Subcutaneous adipose tissue (tissue), 4 donors: Measurements from ENCODE around the gene NEURL1. TPM values are rescaled to one million over a fixed set of nuclear protein-coding genes. Genes with fewer than 3 reads are reported as not detected.

Experiments
- total RNA-seq, 4 donors: library from RNA; depleted of rRNA; stranded (reverse); fragments of >200 nt; gene quantifications; one replicate each; pipeline ENCODE4 v1.1.0, GENCODE V29; 2016
- TF ChIP-seq, protein P1 (sequence below): fragments of 450-650 bp; IDR thresholded peaks from one replicate; pipeline ENCODE4 v1.5.1; 2016; ENCODE audit warnings: low read depth, mild to moderate bottlenecking, control low read depth, antibody characterized with exemption, moderate library complexity

NEURL1 gene
- total RNA-seq, 4 donors from 2014 or later, result not detected

DNA sequence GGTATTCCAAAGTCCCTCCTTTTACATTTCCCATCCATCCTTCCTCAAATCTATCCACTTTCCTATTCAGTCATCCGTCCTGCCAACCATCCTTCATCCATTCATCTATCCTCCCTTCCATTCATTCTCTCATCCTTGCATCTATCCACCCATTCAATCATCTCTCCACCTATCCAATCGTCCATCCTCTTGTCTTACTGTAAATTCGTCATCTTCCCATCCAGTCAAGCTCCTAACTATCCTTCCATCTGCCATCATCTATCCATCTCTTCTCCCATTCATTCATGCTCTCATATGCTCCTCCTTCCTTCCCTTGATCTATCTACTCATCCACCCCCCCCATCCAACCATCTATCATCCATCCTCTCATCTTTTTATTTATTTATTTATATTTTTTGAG lies 19.4 kb upstream of the NEURL1 start:
- TF ChIP-seq, protein P1, sequence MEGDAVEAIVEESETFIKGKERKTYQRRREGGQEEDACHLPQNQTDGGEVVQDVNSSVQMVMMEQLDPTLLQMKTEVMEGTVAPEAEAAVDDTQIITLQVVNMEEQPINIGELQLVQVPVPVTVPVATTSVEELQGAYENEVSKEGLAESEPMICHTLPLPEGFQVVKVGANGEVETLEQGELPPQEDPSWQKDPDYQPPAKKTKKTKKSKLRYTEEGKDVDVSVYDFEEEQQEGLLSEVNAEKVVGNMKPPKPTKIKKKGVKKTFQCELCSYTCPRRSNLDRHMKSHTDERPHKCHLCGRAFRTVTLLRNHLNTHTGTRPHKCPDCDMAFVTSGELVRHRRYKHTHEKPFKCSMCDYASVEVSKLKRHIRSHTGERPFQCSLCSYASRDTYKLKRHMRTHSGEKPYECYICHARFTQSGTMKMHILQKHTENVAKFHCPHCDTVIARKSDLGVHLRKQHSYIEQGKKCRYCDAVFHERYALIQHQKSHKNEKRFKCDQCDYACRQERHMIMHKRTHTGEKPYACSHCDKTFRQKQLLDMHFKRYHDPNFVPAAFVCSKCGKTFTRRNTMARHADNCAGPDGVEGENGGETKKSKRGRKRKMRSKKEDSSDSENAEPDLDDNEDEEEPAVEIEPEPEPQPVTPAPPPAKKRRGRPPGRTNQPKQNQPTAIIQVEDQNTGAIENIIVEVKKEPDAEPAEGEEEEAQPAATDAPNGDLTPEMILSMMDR, result no peak

DNA sequence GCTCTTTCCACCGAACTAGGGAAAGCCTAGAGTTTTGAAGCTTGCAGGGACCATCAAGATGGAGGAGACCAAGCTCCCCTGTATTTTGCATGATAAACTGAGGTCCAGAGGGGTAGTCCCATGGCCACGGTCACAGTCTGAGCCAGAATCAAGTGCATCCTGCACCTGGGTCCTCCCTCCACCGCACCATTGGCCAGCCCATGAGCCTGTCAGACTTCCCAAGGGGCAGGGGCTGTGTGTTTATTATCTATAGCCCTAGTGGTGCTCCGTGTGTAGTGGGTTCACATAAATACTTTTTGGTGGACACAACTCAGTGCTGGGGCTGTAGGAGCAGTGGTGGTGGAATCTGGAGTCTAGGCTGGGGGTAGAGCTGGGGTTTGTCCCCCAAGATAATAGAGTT lies 18.1 kb upstream of the NEURL1 start:
- TF ChIP-seq, protein P1, result no peak

DNA sequence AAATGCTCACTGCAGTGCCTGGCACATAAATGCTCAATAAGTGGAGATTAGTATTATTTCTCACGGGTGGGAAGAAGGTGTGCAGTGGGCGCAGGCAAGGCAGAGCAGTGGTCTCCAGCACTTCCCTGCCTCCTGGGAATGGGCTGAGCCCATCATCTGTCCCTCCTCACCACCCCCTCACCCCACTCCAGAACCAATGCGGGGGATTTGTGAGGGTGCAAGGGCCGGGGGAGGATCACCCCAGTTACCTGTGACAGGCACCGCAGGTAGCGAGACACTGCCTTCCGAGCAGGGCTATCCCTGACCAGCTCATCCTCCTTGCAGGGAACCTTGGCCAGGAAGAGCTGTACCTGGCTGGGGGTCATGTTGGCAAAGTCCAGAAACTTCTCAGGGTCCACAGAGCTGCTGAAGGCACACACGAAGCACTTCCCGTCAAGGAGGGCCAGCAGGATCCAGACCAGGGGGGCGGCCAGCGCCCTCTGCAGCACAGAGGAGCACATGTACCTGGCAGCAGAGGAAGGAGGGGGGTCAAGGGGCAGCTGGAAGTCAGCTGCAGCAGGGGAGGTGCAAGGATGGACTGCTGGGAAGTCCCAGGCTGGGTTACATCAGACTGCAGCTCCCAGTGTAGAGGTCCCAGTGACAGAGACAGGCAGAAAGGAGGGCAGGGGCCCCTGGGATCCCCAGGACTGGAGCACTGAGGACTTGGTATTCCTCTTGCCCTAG lies 17.3 kb upstream of the NEURL1 start:
- TF ChIP-seq, protein P1, result no peak

DNA sequence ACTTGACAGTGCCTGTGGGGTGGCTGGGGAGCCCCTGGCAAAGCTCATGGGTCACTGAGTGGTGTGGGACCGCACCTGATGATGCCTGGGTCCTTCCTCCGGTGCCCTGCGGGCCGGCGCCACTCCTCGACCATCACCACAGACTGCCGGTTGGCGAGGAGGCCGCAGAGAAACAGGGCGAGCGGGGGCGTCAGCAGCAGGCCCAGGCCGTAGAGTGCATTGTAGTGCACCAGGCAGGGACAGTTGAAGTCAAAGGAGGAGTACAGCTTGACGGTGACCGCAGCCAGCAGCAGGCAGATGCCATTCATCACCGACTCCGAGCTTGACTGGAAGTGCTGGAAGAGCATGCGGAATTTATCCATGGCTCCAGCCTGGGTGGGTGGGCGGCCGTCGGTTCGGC lies 14.8 kb upstream of the NEURL1 start:
- TF ChIP-seq, protein P1, result no peak

DNA sequence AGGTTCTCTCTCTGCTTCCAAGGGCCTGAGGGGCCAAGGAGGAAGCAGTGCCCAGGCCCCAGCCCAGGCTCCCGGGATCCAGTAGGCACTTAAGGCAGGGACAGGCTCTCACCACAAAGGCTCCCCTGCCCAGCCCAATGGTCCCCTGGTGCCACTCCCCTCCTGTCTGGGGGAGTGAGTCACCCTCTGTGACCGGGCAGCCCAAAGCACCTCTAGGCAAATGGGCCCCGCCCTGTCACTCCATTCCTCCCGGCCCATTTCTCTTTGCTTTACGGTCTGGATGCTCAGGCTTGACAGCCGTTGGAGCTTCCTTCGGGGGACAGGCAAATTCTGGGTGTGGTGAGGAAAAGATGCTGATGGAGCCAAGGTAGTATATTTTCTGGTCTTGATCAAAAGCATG lies 14.4 kb upstream of the NEURL1 start, which contains the start of gene CALHM3:
TSS of gene CALHM3 (minus strand) at position 106 of the 400 bp plus-strand sequence. CDS start 208 bp downstream, outside the sequence.
- TF ChIP-seq, protein P1, result no peak

DNA sequence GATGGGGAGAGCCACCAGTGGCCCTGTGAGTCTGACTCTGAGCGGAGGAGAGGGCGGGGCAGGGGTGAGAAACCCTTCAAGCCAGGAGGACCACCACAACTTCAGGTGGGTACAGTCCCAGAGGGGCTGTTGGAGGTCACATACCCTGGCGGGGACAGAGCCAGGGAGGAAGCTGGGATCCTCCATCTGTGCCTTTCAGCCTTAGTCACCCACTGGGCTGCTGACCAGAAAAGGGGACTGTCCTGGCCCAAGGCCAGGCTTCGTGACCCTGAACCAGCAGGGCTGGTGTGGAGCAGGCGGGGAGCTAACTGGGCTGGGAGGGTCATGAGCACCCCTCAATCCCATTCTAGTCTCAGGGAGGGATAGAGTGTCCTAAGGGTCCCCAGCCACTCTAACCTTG lies 13.0 kb upstream of the NEURL1 start:
- TF ChIP-seq, protein P1, result no peak

DNA sequence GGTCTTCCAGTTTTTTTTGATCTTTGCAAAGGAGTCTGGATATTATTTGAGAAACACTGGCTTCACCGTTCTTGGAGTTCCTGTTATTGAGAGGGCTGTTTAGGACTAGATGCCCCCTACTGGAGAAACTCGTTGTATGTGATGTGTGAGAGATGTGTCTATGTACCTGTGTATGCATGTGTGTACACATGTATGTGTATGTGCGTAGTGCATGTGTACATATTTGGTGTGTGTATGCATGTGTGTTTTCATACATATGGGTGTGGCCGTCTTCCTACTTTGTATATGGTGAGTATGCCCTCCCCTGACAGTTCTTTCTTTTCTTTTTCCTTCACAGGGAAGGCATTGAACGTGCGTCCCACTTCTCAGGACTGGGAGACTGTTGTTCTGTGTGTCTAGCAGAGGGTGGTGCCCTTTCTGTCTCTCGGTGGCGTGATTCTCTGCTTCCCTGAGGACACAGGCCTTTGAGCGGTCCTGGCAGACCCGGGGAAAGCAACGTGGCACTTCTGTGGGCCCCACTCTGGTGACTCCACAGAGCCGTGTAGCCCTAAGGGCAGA lies 11.5 kb upstream of the NEURL1 start:
- TF ChIP-seq, protein P1, result no peak
